Natural killer cell (primary cell): ENCODE data around the gene RGS6. TPM values are rescaled to one million over a fixed set of nuclear protein-coding genes. Genes with fewer than 3 reads are reported as not detected.

Experiments
- ATAC-seq, 3 donors: fragments of 150-1000 bp in 2 of 3; fragments of 200-7000 bp in 1 of 3; cut with Tn5 transposase; 1 replicate in 1 of 3; 2 replicates in 2 of 3; pipeline ENCODE4 v1.10.0; 2021; ENCODE audit warnings: mild to moderate bottlenecking in 2 of 3, moderate library complexity in 2 of 3
- DNase-seq, 2 donors: peaks; one replicate each; pipeline versions ENCODE4 v3.0.0 to v3.0.0-alpha.2; 2013 to 2021; ENCODE audit warnings: mixed read lengths in 1 of 2
- H3K27ac ChIP-seq: one replicate; pipeline ENCODE4 v1.5.1; 2013; ENCODE audit warnings: mild to moderate bottlenecking, low read length
- H3K27me3 ChIP-seq: one replicate; pipeline ENCODE4 v1.6.1; 2013; ENCODE audit warnings: low read length; ENCODE audit not compliant: control insufficient read depth, insufficient read depth
- H3K36me3 ChIP-seq: one replicate; pipeline ENCODE4 v1.6.1; 2013; ENCODE audit warnings: low read length; ENCODE audit not compliant: control insufficient read depth, insufficient read depth
- H3K4me1 ChIP-seq: one replicate; pipeline ENCODE4 v1.6.1; 2013; ENCODE audit warnings: low read length; ENCODE audit not compliant: control insufficient read depth, insufficient read depth
- H3K4me3 ChIP-seq: one replicate; pipeline ENCODE4 v1.5.1; 2013; ENCODE audit warnings: low read length
- H3K9me3 ChIP-seq: one replicate; pipeline ENCODE4 v1.6.1; 2013; ENCODE audit warnings: low read length; ENCODE audit not compliant: control insufficient read depth, insufficient read depth
- H3K27ac Mint-ChIP-seq, 2 donors: one replicate each; pipeline ENCODE4 v1.8.0; 2022; ENCODE audit warnings: mild to moderate bottlenecking in 2 of 2, mixed read lengths in 2 of 2, moderate library complexity in 1 of 2
- H3K27me3 Mint-ChIP-seq, 2 donors: one replicate each; pipeline ENCODE4 v1.8.0; 2022; ENCODE audit warnings: low read depth in 2 of 2, mixed read lengths in 2 of 2
- H3K36me3 Mint-ChIP-seq: one replicate; pipeline ENCODE4 v1.8.0; 2022; ENCODE audit warnings: mixed read lengths
- H3K4me1 Mint-ChIP-seq, 2 donors: one replicate each; pipeline ENCODE4 v1.8.0; 2022; ENCODE audit warnings: mixed read lengths in 2 of 2
- H3K4me3 Mint-ChIP-seq: one replicate; pipeline ENCODE4 v1.8.0; 2022; ENCODE audit warnings: mild to moderate bottlenecking, moderate library complexity, mixed read lengths
- H3K9me3 Mint-ChIP-seq, 2 donors: one replicate each; pipeline ENCODE4 v1.8.0; 2022; ENCODE audit warnings: mixed read lengths in 2 of 2
- CTCF ChIP-seq: fragments of 200-600 bp; IDR thresholded peaks from one replicate; pipeline ENCODE4 v1.8.0; 2022; ENCODE audit warnings: antibody characterized with exemption
- WGBS: methylation state at CpG from one replicate; pipeline ENCODE4 v1.1.7; 2013; ENCODE audit warnings: missing lambda C conversion rate; ENCODE audit not compliant: insufficient coverage; 5-methylcytosine and 5-hydroxymethylcytosine counted together
- intact Hi-C: fragments of 100-400 bp; cut with micrococcal nuclease; formaldehyde crosslinking; loops from one replicate; pipeline ENCODE4 v1.14.2; 2022
- total RNA-seq, 4 donors: library from RNA; stranded (reverse); fragments of 120-200 nt in 1 of 4; gene quantifications; one replicate each; pipeline versions ENCODE4 v1.2.3 to v1.2.4, GENCODE V29; 2013 to 2022

Gene RGS6
- total RNA-seq, 3 donors from 2014 or later (not counting 1 experiment from before 2014, with no cell fraction given) = 0.75 to 1.4 TPM; not detected in 1

GRCh38 chr14:72291908-72292688 lies 359.9 kb downstream of the RGS6 start:
- Mint-ChIP-seq H3K9me3 (no peaks in the 10 kb centered on the region), H3K4me1 (no peaks in the 10 kb centered on the region), H3K27ac (no peak overlapping the region), H3K4me3 (no peak overlapping the region), H3K27me3 (peaks cover 9 to 23% of the 10 kb centered on the region in 2 donors), H3K36me3 (no peaks in the 10 kb centered on the region)
- H3K4me1 ChIP-seq = no peaks in the 10 kb centered on the region
- peak; percentile 51 for TF ChIP-seq CTCF
- no peaks in the 10 kb centered on the region for H3K27me3 ChIP-seq
- no peaks in the 10 kb centered on the region for H3K36me3 ChIP-seq
- no peak overlapping the region for H3K27ac ChIP-seq
- intact Hi-C loops = loop anchor here (5.0 kb wide), 1 partner anchor 270 kb away; no protein-coding TSS in a partner anchor
- 74% methylated on average over 16 of the region's 16 CpGs for WGBS
- H3K9me3 ChIP-seq = no peaks in the 10 kb centered on the region
- ATAC-seq (peak in 1 of 3 donors; percentile 39), DNase-seq (peak in 1 of 2 donors; percentile 15)
- no peak overlapping the region for H3K4me3 ChIP-seq

- DNase-seq (no peak), ATAC-seq (no peak)
- Mint-ChIP-seq H3K36me3 (no peaks in the 10 kb centered on the region), H3K4me3 (no peak overlapping the region), H3K27ac (no peak overlapping the region), H3K27me3 (peaks cover 9 to 22% of the 10 kb centered on the region in 2 donors), H3K9me3 (no peaks in the 10 kb centered on the region), H3K4me1 (no peaks in the 10 kb centered on the region)
- WGBS = 43% methylated on average over 1 of the region's 1 CpG
- no peaks in the 10 kb centered on the region for H3K27me3 ChIP-seq
- H3K9me3 ChIP-seq = no peaks in the 10 kb centered on the region
- H3K4me3 ChIP-seq = no peak overlapping the region
- intact Hi-C loops = loop anchor here (5.0 kb wide), 1 partner anchor 270 kb away; no protein-coding TSS in a partner anchor
- TF ChIP-seq CTCF = no peak
- H3K4me1 ChIP-seq = no peaks in the 10 kb centered on the region
- H3K36me3 ChIP-seq = no peaks in the 10 kb centered on the region
- H3K27ac ChIP-seq = no peak overlapping the region
Observed at GRCh38 chr14:72292689-72293024, 360.4 kb downstream of the RGS6 start.

- TF ChIP-seq CTCF = no peak
- Histone ChIP-seq H3K4me3 (no peak overlapping the region), H3K36me3 (no peaks in the 10 kb centered on the region), H3K4me1 (peaks cover 9% of the 10 kb centered on the region), H3K9me3 (no peaks in the 10 kb centered on the region), H3K27ac (no peak overlapping the region), H3K27me3 (no peaks in the 10 kb centered on the region)
- no peaks in the 10 kb centered on the region for H3K36me3 Mint-ChIP-seq
- H3K27me3 Mint-ChIP-seq = peaks cover 18 to 22% of the 10 kb centered on the region in 2 donors
- H3K27ac Mint-ChIP-seq = no peak overlapping the region
- H3K9me3 Mint-ChIP-seq = peaks cover 2 to 3% of the 10 kb centered on the region in 2 donors
- H3K4me3 Mint-ChIP-seq = no peak overlapping the region
- ATAC-seq (no peak), DNase-seq (no peak)
- H3K4me1 Mint-ChIP-seq = peaks cover 8 to 9% of the 10 kb centered on the region in 2 donors
- 86% methylated on average over 1 of the region's 3 CpGs for WGBS
- intact Hi-C loops = no loop called here
Observed at GRCh38 chr14:72301352-72301751, 369.1 kb downstream of the RGS6 start.
